Neural cell (in vitro differentiated cells): ENCODE measurements around the gene KIR2DL4.
"Not testable (repeated sequence)": the region's sequence is repeated elsewhere in the genome, so short reads cannot be mapped to it uniquely, and the experiment has no call there.

Experiments
- EZH2 ChIP-seq: fragments of 200-600, 300-800 bp; shearing (Covaris generic), sonication (generic); IDR thresholded peaks from 2 replicates; pipeline ENCODE4 v1.6.1; 2014; ENCODE audit warnings: antibody characterized with exemption, low read length, borderline replicate concordance, mild to moderate bottlenecking; ENCODE audit not compliant: insufficient read depth, poor library complexity, severe bottlenecking
- POLR2AphosphoS5 ChIP-seq: IDR thresholded peaks from 2 replicates; pipeline ENCODE4 v1.6.1; 2012
- RAD21 ChIP-seq: fragments of 450-650 bp; conservative IDR thresholded peaks from 2 replicates; pipeline ENCODE4 v1.6.1; 2014; ENCODE audit warnings: antibody characterized with exemption, mild to moderate bottlenecking, moderate library complexity
- SMC3 ChIP-seq: fragments of 450-650 bp; conservative IDR thresholded peaks from 2 replicates; pipeline ENCODE4 v1.6.1; 2014; ENCODE audit warnings: antibody characterized with exemption, mild to moderate bottlenecking, moderate library complexity; ENCODE audit not compliant: poor library complexity
- TAF1 ChIP-seq: IDR thresholded peaks from 2 replicates; pipeline ENCODE4 v1.6.1; 2012; ENCODE audit warnings: low read depth
- TF ChIP-seq, protein P1 (sequence below): fragments of 450-650 bp; IDR thresholded peaks from 2 replicates; pipeline ENCODE4 v1.5.1; 2014; ENCODE audit warnings: antibody characterized with exemption, mild to moderate bottlenecking, moderate library complexity; ENCODE audit not compliant: poor library complexity, severe bottlenecking
- TF ChIP-seq, protein P2 (sequence below): IDR thresholded peaks from 2 replicates; pipeline ENCODE4 v1.6.1; 2012; ENCODE audit warnings: borderline replicate concordance

DNA sequence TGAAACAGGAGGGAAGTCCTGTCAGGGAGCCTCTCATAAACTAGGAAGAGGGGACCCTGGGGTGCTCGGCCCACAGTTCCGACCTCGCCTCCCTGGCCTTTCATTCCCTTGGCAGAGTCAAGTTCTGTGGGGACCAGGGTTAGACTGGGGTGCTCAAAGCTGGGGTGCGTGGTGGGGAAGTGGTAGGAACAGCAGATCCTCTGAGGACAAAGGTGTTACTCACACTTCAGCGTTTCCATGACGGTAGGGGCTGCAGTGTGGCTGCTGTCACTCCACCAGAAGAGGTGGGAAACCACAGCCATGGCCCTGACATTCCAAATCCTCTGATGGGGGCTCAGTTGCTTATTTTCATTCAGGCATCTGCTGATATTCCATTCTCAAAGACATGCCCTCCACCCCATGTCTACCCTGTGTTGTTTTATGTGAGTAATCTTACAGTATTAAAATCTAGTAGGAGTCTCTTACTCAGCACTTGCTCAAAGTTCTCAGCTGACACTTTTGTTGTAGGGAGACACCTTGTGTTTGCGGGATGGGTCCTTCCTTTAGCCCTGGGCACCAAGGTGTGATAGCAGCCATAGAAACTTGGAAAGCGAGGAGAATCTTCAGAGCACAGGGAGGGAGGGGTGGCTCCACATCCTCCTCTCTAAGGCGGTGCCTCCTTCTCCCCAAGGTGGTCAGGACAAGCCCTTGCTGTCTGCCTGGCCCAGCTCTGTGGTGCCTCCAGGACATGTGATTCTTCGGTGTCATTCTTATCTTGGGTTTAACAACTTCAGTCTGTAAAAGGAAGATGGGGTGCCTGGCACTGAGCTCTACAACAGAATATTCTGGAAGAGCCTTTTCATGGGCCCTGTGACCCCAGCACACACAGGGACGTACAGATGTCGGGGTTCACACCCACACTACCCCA, 47.0 kb upstream of the KIR2DL4 start:
- TF ChIP-seq, protein P1, sequence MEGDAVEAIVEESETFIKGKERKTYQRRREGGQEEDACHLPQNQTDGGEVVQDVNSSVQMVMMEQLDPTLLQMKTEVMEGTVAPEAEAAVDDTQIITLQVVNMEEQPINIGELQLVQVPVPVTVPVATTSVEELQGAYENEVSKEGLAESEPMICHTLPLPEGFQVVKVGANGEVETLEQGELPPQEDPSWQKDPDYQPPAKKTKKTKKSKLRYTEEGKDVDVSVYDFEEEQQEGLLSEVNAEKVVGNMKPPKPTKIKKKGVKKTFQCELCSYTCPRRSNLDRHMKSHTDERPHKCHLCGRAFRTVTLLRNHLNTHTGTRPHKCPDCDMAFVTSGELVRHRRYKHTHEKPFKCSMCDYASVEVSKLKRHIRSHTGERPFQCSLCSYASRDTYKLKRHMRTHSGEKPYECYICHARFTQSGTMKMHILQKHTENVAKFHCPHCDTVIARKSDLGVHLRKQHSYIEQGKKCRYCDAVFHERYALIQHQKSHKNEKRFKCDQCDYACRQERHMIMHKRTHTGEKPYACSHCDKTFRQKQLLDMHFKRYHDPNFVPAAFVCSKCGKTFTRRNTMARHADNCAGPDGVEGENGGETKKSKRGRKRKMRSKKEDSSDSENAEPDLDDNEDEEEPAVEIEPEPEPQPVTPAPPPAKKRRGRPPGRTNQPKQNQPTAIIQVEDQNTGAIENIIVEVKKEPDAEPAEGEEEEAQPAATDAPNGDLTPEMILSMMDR = not testable (repeated sequence)
- not testable (repeated sequence) for TF ChIP-seq TAF1, SMC3, EZH2, POLR2AphosphoS5, RAD21
- TF ChIP-seq, protein P2, sequence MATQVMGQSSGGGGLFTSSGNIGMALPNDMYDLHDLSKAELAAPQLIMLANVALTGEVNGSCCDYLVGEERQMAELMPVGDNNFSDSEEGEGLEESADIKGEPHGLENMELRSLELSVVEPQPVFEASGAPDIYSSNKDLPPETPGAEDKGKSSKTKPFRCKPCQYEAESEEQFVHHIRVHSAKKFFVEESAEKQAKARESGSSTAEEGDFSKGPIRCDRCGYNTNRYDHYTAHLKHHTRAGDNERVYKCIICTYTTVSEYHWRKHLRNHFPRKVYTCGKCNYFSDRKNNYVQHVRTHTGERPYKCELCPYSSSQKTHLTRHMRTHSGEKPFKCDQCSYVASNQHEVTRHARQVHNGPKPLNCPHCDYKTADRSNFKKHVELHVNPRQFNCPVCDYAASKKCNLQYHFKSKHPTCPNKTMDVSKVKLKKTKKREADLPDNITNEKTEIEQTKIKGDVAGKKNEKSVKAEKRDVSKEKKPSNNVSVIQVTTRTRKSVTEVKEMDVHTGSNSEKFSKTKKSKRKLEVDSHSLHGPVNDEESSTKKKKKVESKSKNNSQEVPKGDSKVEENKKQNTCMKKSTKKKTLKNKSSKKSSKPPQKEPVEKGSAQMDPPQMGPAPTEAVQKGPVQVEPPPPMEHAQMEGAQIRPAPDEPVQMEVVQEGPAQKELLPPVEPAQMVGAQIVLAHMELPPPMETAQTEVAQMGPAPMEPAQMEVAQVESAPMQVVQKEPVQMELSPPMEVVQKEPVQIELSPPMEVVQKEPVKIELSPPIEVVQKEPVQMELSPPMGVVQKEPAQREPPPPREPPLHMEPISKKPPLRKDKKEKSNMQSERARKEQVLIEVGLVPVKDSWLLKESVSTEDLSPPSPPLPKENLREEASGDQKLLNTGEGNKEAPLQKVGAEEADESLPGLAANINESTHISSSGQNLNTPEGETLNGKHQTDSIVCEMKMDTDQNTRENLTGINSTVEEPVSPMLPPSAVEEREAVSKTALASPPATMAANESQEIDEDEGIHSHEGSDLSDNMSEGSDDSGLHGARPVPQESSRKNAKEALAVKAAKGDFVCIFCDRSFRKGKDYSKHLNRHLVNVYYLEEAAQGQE = not testable (repeated sequence)
